HepG2 (cell line): ENCODE data around the gene CIAO2A. TPM values are rescaled to one million over a fixed set of nuclear protein-coding genes. Genes with fewer than 3 reads are reported as not detected.

Source experiments
- ATAC-seq: fragments of 200-7000 bp; cut with Tn5 transposase; 3 replicates; pipeline ENCODE4 v1.9.1; 2020; ENCODE audit warnings: mild to moderate bottlenecking, moderate library complexity
- BruUV-seq: library from RNA; stranded (reverse); fragments of 400-500 nt; replicated peaks from 2 replicates; lab custom pipeline; 2021; lab: Mats Ljungman, UMichigan
- CTCF ChIA-PET: fragments of 300-600 bp; formaldehyde crosslinking; extraction: SDS; loops from one replicate; lab custom pipeline; 2021; ENCODE audit warnings: low total read pairs, inconsistent platforms, low intra/inter-chr PET ratio; lab: Yijun Ruan, JAX
- POLR2A ChIA-PET: fragments of 350-600 bp; sonication (Branson Sonifier 250); formaldehyde crosslinking; loops from one replicate; lab custom pipeline; 2020; ENCODE audit warnings: antibody characterized with exemption, inconsistent platforms; lab: Yijun Ruan, JAX
- DNase-seq: peaks from one replicate; pipeline ENCODE4 v3.0.0-alpha.2; 2015; ENCODE audit warnings: low spot score
- FAIRE-seq: peaks from 3 replicates; lab custom pipeline; 2011; peaks lifted over from hg19 to GRCh38; lab: Jason Lieb, UNC
- H2AFZ ChIP-seq: one replicate; pipeline ENCODE4 v1.6.1; 2011; ENCODE audit warnings: low read length, inconsistent platforms
- H3K27ac ChIP-seq: fragments of 300-600 bp; 3 replicates; pipeline ENCODE4 v1.8.0; 2011; ENCODE audit warnings: mixed run types, mild to moderate bottlenecking, mixed read lengths, low read length, inconsistent platforms; ENCODE audit not compliant: insufficient read depth; ENCODE audit errors: extremely low read length
- H3K27me3 ChIP-seq, 2 experiments: fragments of 200-600 bp in 1 of 2; 2 replicates in 1 of 2; 3 replicates in 1 of 2; pipeline versions ENCODE4 v1.6.0 to v1.8.0; 2011; ENCODE audit warnings: low read length in 2 of 2, mild to moderate bottlenecking in 2 of 2, moderate library complexity in 2 of 2, inconsistent platforms in 1 of 2; ENCODE audit not compliant: insufficient read depth in 2 of 2, control insufficient read depth in 1 of 2
- H3K36me3 ChIP-seq, 2 experiments: fragments of 200-600 bp in 1 of 2; replicated peaks in 1 of 2; 2 replicates in 1 of 2; 3 replicates in 1 of 2; pipeline versions ENCODE4 v1.5.1 to v1.8.0; 2011; ENCODE audit warnings: low read length in 2 of 2, inconsistent platforms in 1 of 2; ENCODE audit not compliant: insufficient read depth in 2 of 2, control insufficient read depth in 1 of 2
- H3K4me1 ChIP-seq: 2 replicates; pipeline ENCODE4 v1.5.1; 2012; ENCODE audit warnings: low read length, inconsistent platforms; ENCODE audit not compliant: insufficient read depth
- H3K4me2 ChIP-seq: 2 replicates; pipeline ENCODE4 v1.6.0; 2011; ENCODE audit warnings: low read depth, low read length, inconsistent platforms
- H3K4me3 ChIP-seq, 3 experiments: fragments of 200-600 bp in 1 of 3; sonication (generic), shearing (Covaris generic) in 1 of 3; replicated peaks in 1 of 3; 2 replicates each; pipeline ENCODE4 v1.5.1; 2011 to 2016; ENCODE audit warnings: low read length in 3 of 3, inconsistent platforms in 2 of 3, low read depth in 2 of 3, mild to moderate bottlenecking in 2 of 3, control low read depth in 1 of 3, mixed read lengths in 1 of 3; ENCODE audit not compliant: insufficient read depth in 1 of 3
- H3K79me2 ChIP-seq: one replicate; pipeline ENCODE4 v1.6.1; 2011; ENCODE audit warnings: low read length, inconsistent platforms; ENCODE audit not compliant: insufficient read depth
- H3K9ac ChIP-seq: 2 replicates; pipeline ENCODE4 v1.6.0; 2011; ENCODE audit warnings: mild to moderate bottlenecking, low read depth, low read length, inconsistent platforms; ENCODE audit not compliant: insufficient read depth
- H3K9me3 ChIP-seq: 2 replicates; pipeline ENCODE4 v1.5.1; 2012; ENCODE audit warnings: mild to moderate bottlenecking, low read length
- H4K20me1 ChIP-seq: 2 replicates; pipeline ENCODE4 v1.6.0; 2011; ENCODE audit warnings: inconsistent platforms, mild to moderate bottlenecking, low read length, moderate library complexity; ENCODE audit not compliant: insufficient read depth
- ATM ChIP-seq: fragments of 450-650 bp; IDR thresholded peaks from 2 replicates; pipeline ENCODE4 v1.7.1; 2017; ENCODE audit warnings: mild to moderate bottlenecking, borderline replicate concordance
- CBFB ChIP-seq: sonication (generic); formaldehyde crosslinking; IDR thresholded peaks from 2 replicates; pipeline ENCODE4 v1.4.0; 2020; ENCODE audit warnings: missing genetic modification reagents
- DR1 ChIP-seq: sonication (generic); formaldehyde crosslinking; IDR thresholded peaks from 2 replicates; pipeline ENCODE4 v1.8.0; 2021; ENCODE audit warnings: mild to moderate bottlenecking, missing genetic modification reagents, inconsistent platforms
- KLF6 ChIP-seq: IDR thresholded peaks from 2 replicates; pipeline ENCODE4 v1.8.0; 2016; ENCODE audit warnings: missing biosample characterization, missing genetic modification reagents
- MEIS2 ChIP-seq: sonication (generic); formaldehyde crosslinking; IDR thresholded peaks from 2 replicates; pipeline ENCODE4 v1.9.0; 2021; ENCODE audit warnings: mild to moderate bottlenecking, missing genetic modification reagents
- PREB ChIP-seq: sonication (generic); formaldehyde crosslinking; IDR thresholded peaks from 2 replicates; pipeline ENCODE4 v1.4.0; 2020; ENCODE audit warnings: missing genetic modification reagents
- RAD51 ChIP-seq: fragments of 450-650 bp; IDR thresholded peaks from 2 replicates; pipeline ENCODE4 v1.6.1; 2016; ENCODE audit warnings: borderline replicate concordance
- RORA ChIP-seq: sonication (generic); formaldehyde crosslinking; IDR thresholded peaks from 2 replicates; pipeline ENCODE4 v1.5.0; 2020; ENCODE audit warnings: mild to moderate bottlenecking, missing genetic modification reagents, moderate library complexity
- RXRB ChIP-seq: IDR thresholded peaks from 2 replicates; pipeline ENCODE4 v1.6.1; 2016; ENCODE audit warnings: borderline replicate concordance, missing genetic modification reagents, missing compliant biosample characterization
- ZNF138 ChIP-seq: sonication (generic); formaldehyde crosslinking; IDR thresholded peaks from 2 replicates; pipeline ENCODE4 v1.5.0; 2020; ENCODE audit warnings: mild to moderate bottlenecking, low read depth, missing genetic modification reagents
- ZNF230 ChIP-seq: sonication (generic); formaldehyde crosslinking; IDR thresholded peaks from 2 replicates; pipeline ENCODE4 v1.4.0; 2020; ENCODE audit warnings: mild to moderate bottlenecking, missing genetic modification reagents
- ZNF326 ChIP-seq: sonication (generic); formaldehyde crosslinking; IDR thresholded peaks from 2 replicates; pipeline ENCODE4 v1.4.0; 2020; ENCODE audit warnings: missing genetic modification reagents, borderline replicate concordance
- ZNF432 ChIP-seq: sonication (generic); formaldehyde crosslinking; IDR thresholded peaks from 2 replicates; pipeline ENCODE4 v1.5.0; 2020; ENCODE audit warnings: missing genetic modification reagents, mild to moderate bottlenecking, borderline replicate concordance
- ZNF619 ChIP-seq: sonication (generic); formaldehyde crosslinking; IDR thresholded peaks from 2 replicates; pipeline ENCODE4 v1.4.0; 2020; ENCODE audit warnings: mild to moderate bottlenecking, missing genetic modification reagents
- ZNF782 ChIP-seq: sonication (generic); formaldehyde crosslinking; IDR thresholded peaks from 2 replicates; pipeline ENCODE4 v1.4.0; 2020; ENCODE audit warnings: missing genetic modification reagents, mild to moderate bottlenecking, borderline replicate concordance
- ZNF83 ChIP-seq: sonication (generic); formaldehyde crosslinking; IDR thresholded peaks from 2 replicates; pipeline ENCODE4 v1.4.0; 2020; ENCODE audit warnings: missing genetic modification reagents, mild to moderate bottlenecking, borderline replicate concordance
- WGBS: methylation state at CpG from one replicate; pipeline ENCODE4 v1.1.6; 2017; ENCODE audit warnings: low lambda C conversion rate; 5-methylcytosine and 5-hydroxymethylcytosine counted together
- in situ Hi-C: cut with HindIII; loops from 2 replicates; pipeline ENCODE4 v1.10.0; 2017; ENCODE audit warnings: low pct_unique_long_range_greater_than_20kb; ENCODE audit not compliant: extremely low pct_ligation_motif_present
- intact Hi-C: fragments of 100-400 bp; cut with micrococcal nuclease; formaldehyde crosslinking; loops from one replicate; pipeline ENCODE4 v1.10.0; 2022; ENCODE audit not compliant: unreplicated experiment
- polyA plus RNA-seq, 8 experiments: library from polyadenylated mRNA; depleted of rRNA in 3 of 8; stranded (reverse) in 7 of 8; unstranded in 1 of 8; fragments of >200 nt; fragmentation: Illumina TruSeq in 4 of 8; extraction: Trizol in 4 of 8; gene quantifications; 2 replicates each; pipeline versions ENCODE4 v1.2.1 to v1.2.3, GENCODE V29; 2011 to 2016; ENCODE audit warnings: low read depth in 4 of 8, missing spikeins in 1 of 8, mixed read lengths in 1 of 8; ENCODE audit not compliant: insufficient read depth in 1 of 8
- total RNA-seq, 5 experiments: library from RNA; depleted of rRNA; stranded (reverse); fragments of >200 nt; fragmentation: Illumina TruSeq; extraction: Trizol; gene quantifications; 2 replicates each; pipeline ENCODE4 v1.2.3, GENCODE V29; 2016; ENCODE audit warnings: low read depth in 1 of 5
- TF ChIP-seq, protein P1 (sequence below), 2 experiments: sonication (generic) in 1 of 2; formaldehyde crosslinking in 1 of 2; IDR thresholded peaks; 2 replicates each; pipeline versions ENCODE4 v1.6.1 to v1.9.0; 2014 to 2022; ENCODE audit warnings: antibody characterized with exemption in 1 of 2, borderline replicate concordance in 1 of 2, inconsistent platforms in 1 of 2, low read depth in 1 of 2, missing genetic modification reagents in 1 of 2
- TF ChIP-seq, protein P2 (sequence below): sonication (generic); formaldehyde crosslinking; IDR thresholded peaks from 2 replicates; pipeline ENCODE4 v1.5.0; 2020; ENCODE audit warnings: mild to moderate bottlenecking, low read depth, missing genetic modification reagents, borderline replicate concordance

CIAO2A gene
- total and polyA plus RNA-seq, 2 of the 13 experiments (the other 11 are each of a cell fraction or from before 2014, with no cell fraction given): 83.0 to 100 TPM

DNA sequence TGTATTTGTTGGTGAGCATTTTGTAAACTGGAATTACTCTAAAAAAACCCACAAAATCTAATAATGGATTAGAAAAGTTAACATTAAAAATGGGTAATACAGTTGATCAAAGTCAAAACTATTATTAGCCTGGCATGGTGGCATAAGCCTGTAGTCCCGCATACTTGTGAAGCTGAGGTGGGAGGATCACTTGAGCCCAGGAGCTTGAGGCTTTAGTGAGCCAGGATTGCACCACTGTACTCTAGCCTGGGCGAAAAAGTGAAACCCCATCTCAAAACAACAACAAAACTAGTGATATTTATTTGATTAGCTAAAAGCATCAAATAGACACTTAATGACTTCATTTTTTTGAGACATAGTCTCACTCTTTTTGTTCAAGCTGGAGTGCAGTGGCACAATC is 5.7 kb upstream of the CIAO2A start:
- 93% methylated on average over 2 of the region's 2 CpGs for WGBS
- ChIA-PET CTCF (no interaction called here), POLR2A (interaction anchor here (1.3 to 1.7 kb wide), 2 partner anchors 28 to 64 kb away, joined by 3 to 4 read pairs; partner anchors contain the start of gene PPIB)
- no peaks in the 10 kb centered on the region; a peak in 1 of 5 replicates for H3K27me3 ChIP-seq
- ATAC-seq: no peak
- peaks cover 56% of the 10 kb centered on the region for H3K4me1 ChIP-seq
- H4K20me1 ChIP-seq: peaks cover 14% of the 10 kb centered on the region
- H3K9me3 ChIP-seq: no peaks in the 10 kb centered on the region
- H3K79me2 ChIP-seq: peaks cover 88% of the 10 kb centered on the region
- BruUV-seq: no TSS peak
- no peak overlapping the region for H3K9ac ChIP-seq
- H3K36me3 ChIP-seq: no peaks in the 10 kb centered on the region; a peak in 2 of 5 replicates
- H2AFZ ChIP-seq: no peak overlapping the region
- H3K27ac ChIP-seq: no peak overlapping the region
- no peak for DNase-seq
- peak overlapping the region; percentile 18; the same call in 1 of the 2 replicates for H3K4me2 ChIP-seq
- no peak overlapping the region for H3K4me3 ChIP-seq
- FAIRE-seq: no peak
- in situ Hi-C loops (loop anchor here (5.0 kb wide), 1 partner anchor 53 kb away; the partner anchor contains the start of gene SNX22), intact Hi-C loops (no loop called here)
- TF ChIP-seq ZNF83: no peak
- no peak for TF ChIP-seq RAD51
- no peak for TF ChIP-seq RXRB (CRISPR knock-in tag)
- no peak for TF ChIP-seq ZNF138 (CRISPR knock-in tag)
- TF ChIP-seq DR1 (CRISPR knock-in tag): no peak
- TF ChIP-seq KLF6 (CRISPR knock-in tag): no peak
- no peak for TF ChIP-seq PREB (CRISPR knock-in tag)
- no peak for TF ChIP-seq ATM
- TF ChIP-seq ZNF230: no peak
- no peak for TF ChIP-seq RORA (CRISPR knock-in tag)
- no peak for TF ChIP-seq ZNF326 (CRISPR knock-in tag)
- no peak for TF ChIP-seq ZNF432
- no peak for TF ChIP-seq CBFB (CRISPR knock-in tag)
- TF ChIP-seq MEIS2 (CRISPR knock-in tag): no peak
- TF ChIP-seq, protein P1, sequence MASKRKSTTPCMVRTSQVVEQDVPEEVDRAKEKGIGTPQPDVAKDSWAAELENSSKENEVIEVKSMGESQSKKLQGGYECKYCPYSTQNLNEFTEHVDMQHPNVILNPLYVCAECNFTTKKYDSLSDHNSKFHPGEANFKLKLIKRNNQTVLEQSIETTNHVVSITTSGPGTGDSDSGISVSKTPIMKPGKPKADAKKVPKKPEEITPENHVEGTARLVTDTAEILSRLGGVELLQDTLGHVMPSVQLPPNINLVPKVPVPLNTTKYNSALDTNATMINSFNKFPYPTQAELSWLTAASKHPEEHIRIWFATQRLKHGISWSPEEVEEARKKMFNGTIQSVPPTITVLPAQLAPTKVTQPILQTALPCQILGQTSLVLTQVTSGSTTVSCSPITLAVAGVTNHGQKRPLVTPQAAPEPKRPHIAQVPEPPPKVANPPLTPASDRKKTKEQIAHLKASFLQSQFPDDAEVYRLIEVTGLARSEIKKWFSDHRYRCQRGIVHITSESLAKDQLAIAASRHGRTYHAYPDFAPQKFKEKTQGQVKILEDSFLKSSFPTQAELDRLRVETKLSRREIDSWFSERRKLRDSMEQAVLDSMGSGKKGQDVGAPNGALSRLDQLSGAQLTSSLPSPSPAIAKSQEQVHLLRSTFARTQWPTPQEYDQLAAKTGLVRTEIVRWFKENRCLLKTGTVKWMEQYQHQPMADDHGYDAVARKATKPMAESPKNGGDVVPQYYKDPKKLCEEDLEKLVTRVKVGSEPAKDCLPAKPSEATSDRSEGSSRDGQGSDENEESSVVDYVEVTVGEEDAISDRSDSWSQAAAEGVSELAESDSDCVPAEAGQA (IDR thresholded peaks at IDR 0.05; ENCODE audit: low read depth): no peak
- TF ChIP-seq, protein P1 (CRISPR knock-in tag; IDR thresholded peaks at IDR 0.05; ENCODE audit: borderline replicate concordance): no peak
- TF ChIP-seq, protein P2, sequence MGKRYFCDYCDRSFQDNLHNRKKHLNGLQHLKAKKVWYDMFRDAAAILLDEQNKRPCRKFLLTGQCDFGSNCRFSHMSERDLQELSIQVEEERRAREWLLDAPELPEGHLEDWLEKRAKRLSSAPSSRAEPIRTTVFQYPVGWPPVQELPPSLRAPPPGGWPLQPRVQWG (CRISPR knock-in tag): no peak
- TF ChIP-seq ZNF782 (CRISPR knock-in tag): no peak
- TF ChIP-seq ZNF619 (CRISPR knock-in tag): no peak
